ENCODE results near the gene DIAPH2. TPM values are rescaled to one million over a fixed set of nuclear protein-coding genes. Genes with fewer than 3 reads are reported as not detected.

DIAPH2 gene
- total RNA-seq, 1 experiment from 2014 or later = 20.4 TPM

- no peaks in the 10 kb centered on the region for H3K36me3 ChIP-seq (replicated peaks; ENCODE audit: control insufficient read depth, insufficient read depth, low read length)
- no peak for DNase-seq
- no peaks in the 10 kb centered on the region for H3K27me3 ChIP-seq (ENCODE audit: control insufficient read depth, insufficient read depth, low read length)
- H3K4me3 ChIP-seq (ENCODE audit: insufficient read depth, low read depth, low read length) = no peak overlapping the region
Observed at GRCh38 chrX:97126020-97126419, 441.4 kb downstream of the DIAPH2 start.

GRCh38 chrX:97132664-97133415 lies 448.2 kb downstream of the DIAPH2 start:
- H3K36me3 ChIP-seq (replicated peaks; ENCODE audit: control insufficient read depth, insufficient read depth, low read length) = no peaks in the 10 kb centered on the region
- no peak overlapping the region for H3K4me3 ChIP-seq (ENCODE audit: insufficient read depth, low read depth, low read length)
- no peaks in the 10 kb centered on the region for H3K27me3 ChIP-seq (ENCODE audit: control insufficient read depth, insufficient read depth, low read length)
- no peak for DNase-seq

- Histone ChIP-seq H3K36me3 (replicated peaks; ENCODE audit: control insufficient read depth, insufficient read depth, low read length) (no peaks in the 10 kb centered on the region), H3K27me3 (ENCODE audit: control insufficient read depth, insufficient read depth, low read length) (no peaks in the 10 kb centered on the region), H3K4me3 (ENCODE audit: insufficient read depth, low read depth, low read length) (no peak overlapping the region)
- DNase-seq = no peak
Observed at GRCh38 chrX:97145934-97146333, 461.3 kb downstream of the DIAPH2 start.

GRCh38 chrX:97155816-97156215 lies 471.2 kb downstream of the DIAPH2 start:
- no peak for DNase-seq
- no peak overlapping the region for H3K4me3 ChIP-seq (ENCODE audit: insufficient read depth, low read depth, low read length)
- H3K27me3 ChIP-seq (ENCODE audit: control insufficient read depth, insufficient read depth, low read length) = no peaks in the 10 kb centered on the region
- H3K36me3 ChIP-seq (replicated peaks; ENCODE audit: control insufficient read depth, insufficient read depth, low read length) = no peaks in the 10 kb centered on the region

GRCh38 chrX:97158269-97158668 lies 473.6 kb downstream of the DIAPH2 start:
- no peaks in the 10 kb centered on the region for H3K36me3 ChIP-seq (replicated peaks; ENCODE audit: control insufficient read depth, insufficient read depth, low read length)
- no peaks in the 10 kb centered on the region for H3K27me3 ChIP-seq (ENCODE audit: control insufficient read depth, insufficient read depth, low read length)
- H3K4me3 ChIP-seq (ENCODE audit: insufficient read depth, low read depth, low read length) = no peak overlapping the region
- no peak for DNase-seq

GRCh38 chrX:97159916-97160800 lies 475.5 kb downstream of the DIAPH2 start:
- DNase-seq = no peak
- Histone ChIP-seq H3K27me3 (ENCODE audit: control insufficient read depth, insufficient read depth, low read length) (no peaks in the 10 kb centered on the region), H3K36me3 (replicated peaks; ENCODE audit: control insufficient read depth, insufficient read depth, low read length) (no peaks in the 10 kb centered on the region), H3K4me3 (ENCODE audit: insufficient read depth, low read depth, low read length) (no peak overlapping the region)

GRCh38 chrX:97167333-97167732 lies 482.7 kb downstream of the DIAPH2 start:
- no peaks in the 10 kb centered on the region for H3K27me3 ChIP-seq (ENCODE audit: control insufficient read depth, insufficient read depth, low read length)
- no peaks in the 10 kb centered on the region for H3K36me3 ChIP-seq (replicated peaks; ENCODE audit: control insufficient read depth, insufficient read depth, low read length)
- no peak overlapping the region for H3K4me3 ChIP-seq (ENCODE audit: insufficient read depth, low read depth, low read length)
- no peak for DNase-seq

- no peaks in the 10 kb centered on the region for H3K36me3 ChIP-seq (replicated peaks; ENCODE audit: control insufficient read depth, insufficient read depth, low read length)
- H3K27me3 ChIP-seq (ENCODE audit: control insufficient read depth, insufficient read depth, low read length) = no peaks in the 10 kb centered on the region
- H3K4me3 ChIP-seq (ENCODE audit: insufficient read depth, low read depth, low read length) = no peak overlapping the region
- DNase-seq = no peak
Observed at GRCh38 chrX:97168646-97169045, 484.0 kb downstream of the DIAPH2 start.

- Histone ChIP-seq H3K36me3 (replicated peaks; ENCODE audit: control insufficient read depth, insufficient read depth, low read length) (no peaks in the 10 kb centered on the region), H3K27me3 (ENCODE audit: control insufficient read depth, insufficient read depth, low read length) (no peaks in the 10 kb centered on the region), H3K4me3 (ENCODE audit: insufficient read depth, low read depth, low read length) (no peak overlapping the region)
- no peak for DNase-seq
Observed at GRCh38 chrX:97175147-97175546, 490.5 kb downstream of the DIAPH2 start.

- no peaks in the 10 kb centered on the region for H3K36me3 ChIP-seq (replicated peaks; ENCODE audit: control insufficient read depth, insufficient read depth, low read length)
- DNase-seq = no peak
- no peaks in the 10 kb centered on the region for H3K27me3 ChIP-seq (ENCODE audit: control insufficient read depth, insufficient read depth, low read length)
- H3K4me3 ChIP-seq (ENCODE audit: insufficient read depth, low read depth, low read length) = no peak overlapping the region
Observed at GRCh38 chrX:97189668-97190067, 505.0 kb downstream of the DIAPH2 start.

GRCh38 chrX:97199501-97199900 lies 514.9 kb downstream of the DIAPH2 start:
- DNase-seq = no peak
- no peaks in the 10 kb centered on the region for H3K27me3 ChIP-seq (ENCODE audit: control insufficient read depth, insufficient read depth, low read length)
- no peak overlapping the region for H3K4me3 ChIP-seq (ENCODE audit: insufficient read depth, low read depth, low read length)
- no peaks in the 10 kb centered on the region for H3K36me3 ChIP-seq (replicated peaks; ENCODE audit: control insufficient read depth, insufficient read depth, low read length)

- no peaks in the 10 kb centered on the region for H3K36me3 ChIP-seq (replicated peaks; ENCODE audit: control insufficient read depth, insufficient read depth, low read length)
- H3K4me3 ChIP-seq (ENCODE audit: insufficient read depth, low read depth, low read length) = no peak overlapping the region
- H3K27me3 ChIP-seq (ENCODE audit: control insufficient read depth, insufficient read depth, low read length) = no peaks in the 10 kb centered on the region
- DNase-seq = no peak
Observed at GRCh38 chrX:97200454-97200853, 515.8 kb downstream of the DIAPH2 start.

GRCh38 chrX:97210501-97210900 lies 525.9 kb downstream of the DIAPH2 start:
- no peak for DNase-seq
- H3K4me3 ChIP-seq (ENCODE audit: insufficient read depth, low read depth, low read length) = no peak overlapping the region
- H3K36me3 ChIP-seq (replicated peaks; ENCODE audit: control insufficient read depth, insufficient read depth, low read length) = no peaks in the 10 kb centered on the region
- H3K27me3 ChIP-seq (ENCODE audit: control insufficient read depth, insufficient read depth, low read length) = no peaks in the 10 kb centered on the region

- no peak overlapping the region for H3K4me3 ChIP-seq (ENCODE audit: insufficient read depth, low read depth, low read length)
- DNase-seq = no peak
- H3K27me3 ChIP-seq (ENCODE audit: control insufficient read depth, insufficient read depth, low read length) = no peaks in the 10 kb centered on the region
- H3K36me3 ChIP-seq (replicated peaks; ENCODE audit: control insufficient read depth, insufficient read depth, low read length) = no peaks in the 10 kb centered on the region
Observed at GRCh38 chrX:97211070-97211469, 526.4 kb downstream of the DIAPH2 start.

- Histone ChIP-seq H3K36me3 (replicated peaks; ENCODE audit: control insufficient read depth, insufficient read depth, low read length) (no peaks in the 10 kb centered on the region), H3K4me3 (ENCODE audit: insufficient read depth, low read depth, low read length) (no peak overlapping the region), H3K27me3 (ENCODE audit: control insufficient read depth, insufficient read depth, low read length) (no peaks in the 10 kb centered on the region)
- no peak for DNase-seq
Observed at GRCh38 chrX:97215186-97215585, 530.5 kb downstream of the DIAPH2 start.
